ENCODE results near the gene CXCR5.
"Not testable (repeated sequence)": the region's sequence is repeated elsewhere in the genome, so short reads cannot be mapped to it uniquely, and the experiment has no call there.

CXCR5 gene, protein sequence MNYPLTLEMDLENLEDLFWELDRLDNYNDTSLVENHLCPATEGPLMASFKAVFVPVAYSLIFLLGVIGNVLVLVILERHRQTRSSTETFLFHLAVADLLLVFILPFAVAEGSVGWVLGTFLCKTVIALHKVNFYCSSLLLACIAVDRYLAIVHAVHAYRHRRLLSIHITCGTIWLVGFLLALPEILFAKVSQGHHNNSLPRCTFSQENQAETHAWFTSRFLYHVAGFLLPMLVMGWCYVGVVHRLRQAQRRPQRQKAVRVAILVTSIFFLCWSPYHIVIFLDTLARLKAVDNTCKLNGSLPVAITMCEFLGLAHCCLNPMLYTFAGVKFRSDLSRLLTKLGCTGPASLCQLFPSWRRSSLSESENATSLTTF

DNA sequence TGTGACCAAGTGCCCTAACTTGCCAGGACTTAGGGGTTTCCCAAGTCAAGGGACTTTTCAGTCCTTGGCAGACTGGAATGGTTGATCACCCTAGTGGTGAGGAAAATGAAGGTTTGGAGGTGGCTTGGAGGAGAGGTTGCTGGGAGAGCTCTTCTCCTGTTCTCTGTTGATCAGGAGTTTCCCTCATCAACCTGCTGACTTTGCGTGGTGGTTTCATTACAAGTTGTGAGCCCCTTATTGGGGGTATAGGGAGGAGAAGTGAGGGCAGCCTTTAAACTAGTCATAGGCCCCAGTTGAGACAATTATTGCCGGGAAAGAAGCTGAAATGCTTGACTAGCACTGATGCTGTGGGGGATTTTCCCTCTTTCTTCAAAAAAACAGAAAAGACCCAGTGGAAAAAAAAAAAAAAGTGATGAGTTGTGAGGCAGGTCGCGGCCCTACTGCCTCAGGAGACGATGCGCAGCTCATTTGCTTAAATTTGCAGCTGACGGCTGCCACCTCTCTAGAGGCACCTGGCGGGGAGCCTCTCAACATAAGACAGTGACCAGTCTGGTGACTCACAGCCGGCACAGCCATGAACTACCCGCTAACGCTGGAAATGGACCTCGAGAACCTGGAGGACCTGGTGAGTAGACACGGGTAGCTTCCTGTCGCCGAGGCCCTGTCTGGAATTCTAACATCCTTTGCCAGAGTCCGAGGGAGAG is at the start of gene CXCR5:
CXCR5 (plus strand) TSS at position 525 of the 704 bp plus-strand sequence; CDS start at position 575, 50 bp downstream.
- DNase-seq (ENCODE audit: low read depth, low spot score), result peak; percentile 44

GRCh38 chr11:118834427-118835028 is 49.2 kb upstream of the CXCR5 start:
- DNase-seq (ENCODE audit: low read depth, low spot score), result no peak

GRCh38 chr11:118837868-118838267 is 45.8 kb upstream of the CXCR5 start:
- DNase-seq (ENCODE audit: low read depth, low spot score), result no peak

GRCh38 chr11:118838905-118839553 is 44.7 kb upstream of the CXCR5 start:
- no peak for DNase-seq (ENCODE audit: low read depth, low spot score)

- no peak for DNase-seq (ENCODE audit: low read depth, low spot score)
Measured at GRCh38 chr11:118841469-118842242, 42.0 kb upstream of the CXCR5 start.

DNA sequence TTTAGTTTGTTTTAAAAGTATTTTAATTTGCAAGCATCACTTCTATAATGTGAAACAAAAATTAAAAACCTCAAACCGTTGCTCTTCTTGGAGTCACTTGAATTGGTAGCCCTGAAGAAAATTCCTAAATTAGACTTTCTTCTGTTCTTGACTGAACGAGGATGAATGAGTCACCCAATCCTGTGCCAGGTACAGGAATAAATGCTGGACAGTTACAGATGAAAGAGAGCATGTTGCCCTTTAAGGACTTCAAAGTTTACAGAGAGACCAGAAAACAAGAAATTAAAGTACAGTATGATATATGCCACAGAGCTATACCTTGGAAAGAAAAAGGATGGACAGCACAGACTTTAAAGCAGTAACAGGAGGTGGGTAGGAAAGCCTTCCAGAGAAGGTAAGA is 41.3 kb upstream of the CXCR5 start:
- DNase-seq (ENCODE audit: low read depth, low spot score), result no peak

DNA sequence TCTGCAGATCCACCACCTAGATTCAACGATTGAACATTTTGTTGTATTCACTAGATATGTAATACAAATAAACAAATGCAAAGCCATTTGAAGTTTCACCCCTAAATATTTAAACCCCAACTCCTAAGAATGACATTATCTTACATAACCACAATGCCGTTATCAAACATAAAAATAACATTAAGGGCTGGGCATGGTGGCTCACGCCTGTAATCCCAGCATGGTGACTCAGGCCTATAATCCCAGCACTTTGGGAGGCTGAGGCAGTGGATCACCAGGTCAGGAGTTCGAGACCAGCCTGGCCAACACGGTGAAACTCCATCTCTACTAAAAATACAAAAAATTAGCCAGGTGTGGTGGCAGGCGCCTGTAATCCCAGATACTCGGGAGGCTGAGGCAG is 40.8 kb upstream of the CXCR5 start:
- DNase-seq (ENCODE audit: low read depth, low spot score), result not testable (repeated sequence)

GRCh38 chr11:118843565-118843964 is 40.1 kb upstream of the CXCR5 start:
- DNase-seq (ENCODE audit: low read depth, low spot score), result no peak

DNA sequence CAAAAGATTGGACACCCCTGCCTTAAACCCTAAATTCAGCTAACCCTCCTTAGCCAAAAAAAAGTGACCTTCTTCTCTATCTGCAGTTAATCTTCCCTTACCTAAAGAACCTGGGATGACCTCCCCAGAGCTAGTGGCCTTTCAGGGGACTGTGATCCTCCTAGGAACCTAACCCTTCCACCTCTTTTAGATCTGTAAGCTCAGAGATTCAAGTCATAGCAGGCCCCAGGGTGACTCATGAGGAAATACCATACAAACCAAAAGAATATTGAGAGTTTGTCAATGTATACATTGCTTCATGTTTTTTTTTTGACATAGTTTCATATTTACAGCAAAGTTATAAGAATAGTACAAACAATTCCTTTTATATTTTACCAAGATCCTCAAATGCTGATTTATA is 38.3 kb upstream of the CXCR5 start:
- DNase-seq (ENCODE audit: low read depth, low spot score), result no peak

GRCh38 chr11:118846181-118846935 is 37.3 kb upstream of the CXCR5 start:
- DNase-seq (ENCODE audit: low read depth, low spot score), result peak; percentile 91

DNA sequence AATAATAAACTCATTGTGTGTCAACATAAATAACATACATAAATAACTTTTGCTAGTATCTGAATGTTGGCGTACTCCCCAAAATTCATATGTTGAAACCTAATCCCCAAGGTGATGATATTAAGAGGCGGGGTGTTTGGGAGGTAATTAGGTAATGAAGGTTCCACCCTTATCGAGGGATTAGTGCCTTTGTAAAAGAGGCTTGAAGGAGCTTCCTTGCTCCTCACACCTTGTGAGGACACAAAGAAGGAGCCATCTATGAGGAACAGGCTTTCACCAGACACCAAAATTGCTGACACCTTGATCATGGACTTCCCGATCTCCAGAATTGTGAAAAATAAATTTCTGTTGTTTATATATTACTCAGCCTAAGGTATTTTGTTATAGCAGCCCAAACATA is 33.9 kb upstream of the CXCR5 start:
- no peak for DNase-seq (ENCODE audit: low read depth, low spot score)

GRCh38 chr11:118851970-118852369 is 31.7 kb upstream of the CXCR5 start:
- DNase-seq (ENCODE audit: low read depth, low spot score), result no peak

- no peak for DNase-seq (ENCODE audit: low read depth, low spot score)
Measured at GRCh38 chr11:118853678-118854077, 30.0 kb upstream of the CXCR5 start.

- no peak for DNase-seq (ENCODE audit: low read depth, low spot score)
Measured at GRCh38 chr11:118856314-118856713, 27.4 kb upstream of the CXCR5 start.

DNA sequence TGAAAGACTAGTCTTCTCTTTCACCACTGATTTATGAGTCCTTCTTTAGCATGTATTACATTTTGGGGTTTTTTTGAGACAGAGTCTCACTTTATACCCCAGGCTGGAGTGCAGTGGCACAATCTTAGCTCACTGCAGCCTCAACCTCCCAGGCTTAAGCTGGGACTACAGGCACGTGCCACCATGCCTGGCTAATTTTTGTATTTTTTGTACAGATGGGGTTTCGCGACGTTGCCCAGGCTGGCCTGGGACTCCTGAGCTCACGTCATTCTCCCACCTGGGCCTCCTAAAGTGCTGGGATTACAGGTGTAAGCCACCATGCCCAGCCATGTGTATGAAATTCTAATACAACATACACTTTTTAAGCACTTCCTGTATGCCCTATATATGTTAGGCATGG is 26.3 kb upstream of the CXCR5 start:
- no peak for DNase-seq (ENCODE audit: low read depth, low spot score)

DNA sequence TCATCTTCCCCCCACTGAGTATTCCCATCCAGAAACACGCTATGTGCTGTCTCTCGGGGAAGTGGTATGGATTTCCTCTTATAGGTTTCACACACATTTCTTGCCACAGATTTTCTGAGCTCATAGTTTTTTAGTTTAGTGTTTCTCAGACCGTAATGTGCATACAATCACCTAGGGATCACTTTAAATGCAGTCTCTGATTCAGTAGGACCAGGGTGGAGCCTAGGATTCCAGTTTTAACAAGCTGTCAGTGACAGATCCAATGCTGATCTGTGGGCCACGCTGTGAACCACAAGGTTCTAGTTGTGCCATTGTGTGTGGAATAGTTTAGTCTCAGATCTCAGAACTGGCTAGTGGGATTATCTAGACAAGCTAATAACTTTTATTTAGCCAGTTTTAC is 23.7 kb upstream of the CXCR5 start:
- DNase-seq (ENCODE audit: low read depth, low spot score), result no peak

GRCh38 chr11:118868659-118869058 is 15.0 kb upstream of the CXCR5 start:
- DNase-seq (ENCODE audit: low read depth, low spot score), result no peak

DNA sequence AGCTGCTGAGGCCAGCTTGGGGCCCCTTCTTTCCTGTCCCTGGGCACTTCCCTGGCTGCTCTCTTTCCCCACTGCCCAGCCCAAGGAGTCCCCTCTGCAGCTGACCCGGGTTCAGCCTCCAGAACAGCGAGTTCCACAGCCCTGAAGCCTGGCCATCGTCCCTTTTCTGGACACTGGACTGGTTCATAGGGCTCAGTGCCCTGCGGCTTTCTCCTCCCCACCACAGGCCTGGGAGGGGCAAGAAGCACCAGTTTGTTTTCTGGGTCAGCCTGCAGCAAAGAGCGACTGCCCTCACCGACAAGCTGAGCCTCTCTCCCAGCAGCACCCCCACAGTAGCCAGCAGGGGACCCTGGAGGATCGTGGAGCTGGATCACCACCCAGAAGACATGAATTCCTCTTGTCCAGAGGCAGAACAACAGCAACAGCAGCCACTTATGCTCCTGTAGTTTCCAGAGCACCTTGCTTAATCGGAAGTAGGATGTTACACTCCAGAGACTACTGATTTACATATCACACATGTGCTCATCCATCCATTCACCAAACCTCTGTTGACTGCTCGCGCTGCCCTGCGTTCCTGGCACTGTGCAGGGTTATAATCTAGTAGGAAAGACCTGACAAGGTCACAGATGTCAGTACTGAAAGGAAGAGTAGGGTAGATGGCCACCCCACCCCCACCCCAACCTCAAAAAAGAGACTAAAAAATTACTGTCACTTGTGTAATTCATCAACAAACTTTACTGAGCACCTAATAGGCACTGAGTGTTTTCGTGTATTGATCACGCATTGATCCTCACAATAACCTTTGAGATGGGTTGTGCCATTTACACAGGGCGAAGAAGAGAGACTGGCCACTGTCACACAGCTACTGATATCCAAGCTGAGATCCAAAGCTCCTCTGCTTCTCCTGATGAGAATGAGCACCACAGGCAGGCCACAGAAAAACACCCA is 13.0 kb upstream of the CXCR5 start:
- DNase-seq (ENCODE audit: low read depth, low spot score), result peak; percentile 59

DNA sequence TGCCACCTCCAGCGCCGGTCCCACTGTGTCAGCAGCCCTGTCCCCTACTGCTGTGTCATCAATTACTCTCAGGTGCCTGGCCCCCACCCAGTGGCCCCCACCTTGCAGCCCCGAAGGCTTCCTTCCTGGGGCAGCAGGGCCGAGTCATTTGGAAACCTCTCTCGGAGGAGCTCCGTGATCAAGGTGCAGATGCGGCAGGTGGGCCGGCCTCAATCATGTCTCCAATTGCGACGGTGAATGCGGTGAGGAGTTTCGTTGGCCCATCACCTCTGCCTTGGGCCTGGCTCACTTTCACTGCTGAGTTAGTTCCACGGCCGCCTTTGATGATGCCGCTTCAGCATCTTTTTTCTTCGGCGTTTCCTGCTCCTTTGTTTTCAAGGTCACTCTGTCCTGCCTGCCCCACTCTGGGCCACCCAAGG is 11.3 kb upstream of the CXCR5 start:
- DNase-seq (ENCODE audit: low read depth, low spot score), result no peak

DNA sequence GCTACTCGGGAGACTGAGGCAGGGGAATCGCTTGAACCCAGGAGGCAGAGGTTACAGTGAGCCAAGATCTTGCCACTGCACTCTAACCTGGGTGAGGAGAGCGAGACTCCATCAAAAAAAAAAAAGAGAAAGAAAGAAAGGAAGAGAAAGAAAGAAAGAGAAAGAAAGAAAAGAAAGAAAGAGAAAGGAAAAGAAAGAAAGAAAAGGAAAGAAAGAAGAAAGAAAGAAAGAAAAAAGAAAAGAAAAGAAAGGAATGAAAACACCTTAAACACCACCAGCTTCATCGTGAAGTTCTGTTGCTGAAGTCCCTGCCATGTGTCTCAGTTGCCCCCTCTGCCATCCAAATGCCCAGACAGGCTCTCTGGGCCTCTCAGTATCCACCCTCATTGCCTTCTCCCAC is 9.9 kb upstream of the CXCR5 start:
- DNase-seq (ENCODE audit: low read depth, low spot score), result no peak
